Middle frontal gyrus (tissue), 1 donor: Measurements from ENCODE around the gene KCNAB1.

Source experiments
- DNase-seq: peaks from one replicate; pipeline ENCODE4 v3.0.0-alpha.2; 2015; ENCODE audit warnings: low spot score; ENCODE audit errors: extremely low spot score

The KCNAB1 gene

DNA sequence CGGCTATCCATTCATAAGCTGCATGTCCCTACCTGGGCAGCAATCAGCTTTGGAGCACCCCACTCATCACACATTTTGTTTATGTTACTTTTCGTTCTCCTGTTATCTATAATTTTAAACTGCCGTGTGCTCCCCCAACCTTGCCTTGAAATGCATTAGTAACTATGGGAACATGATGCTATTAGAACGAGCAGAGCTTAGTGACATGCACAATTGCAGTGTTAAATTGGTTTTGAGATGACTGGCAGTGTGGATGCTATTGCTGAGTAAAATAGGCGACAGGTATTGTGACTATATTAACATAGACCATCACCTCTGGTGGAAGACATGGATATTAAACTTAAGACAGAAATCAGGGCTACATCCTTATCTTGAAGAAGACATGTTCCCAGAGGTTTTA lies 191.6 kb downstream of the KCNAB1 start:
- no peak for DNase-seq

DNA sequence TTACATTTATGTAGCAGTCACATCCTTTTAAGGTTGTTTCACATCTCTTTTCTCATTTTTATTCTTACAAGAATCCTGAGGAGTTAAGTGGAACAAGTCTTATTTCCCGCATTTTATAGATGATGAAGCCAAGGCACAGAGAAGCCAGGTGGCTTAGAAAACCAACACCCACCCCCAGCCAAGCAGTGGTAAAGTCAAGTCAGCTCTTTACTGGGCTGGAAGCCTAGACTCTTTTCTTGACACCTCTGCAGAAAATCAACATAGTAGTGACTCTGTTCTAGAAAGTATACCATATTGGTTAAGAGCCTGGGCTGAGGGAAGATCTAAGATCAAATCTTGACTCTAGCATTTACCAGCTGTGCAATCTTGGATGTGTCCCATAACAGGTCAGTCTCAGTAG lies 195.7 kb downstream of the KCNAB1 start:
- DNase-seq = no peak

DNA sequence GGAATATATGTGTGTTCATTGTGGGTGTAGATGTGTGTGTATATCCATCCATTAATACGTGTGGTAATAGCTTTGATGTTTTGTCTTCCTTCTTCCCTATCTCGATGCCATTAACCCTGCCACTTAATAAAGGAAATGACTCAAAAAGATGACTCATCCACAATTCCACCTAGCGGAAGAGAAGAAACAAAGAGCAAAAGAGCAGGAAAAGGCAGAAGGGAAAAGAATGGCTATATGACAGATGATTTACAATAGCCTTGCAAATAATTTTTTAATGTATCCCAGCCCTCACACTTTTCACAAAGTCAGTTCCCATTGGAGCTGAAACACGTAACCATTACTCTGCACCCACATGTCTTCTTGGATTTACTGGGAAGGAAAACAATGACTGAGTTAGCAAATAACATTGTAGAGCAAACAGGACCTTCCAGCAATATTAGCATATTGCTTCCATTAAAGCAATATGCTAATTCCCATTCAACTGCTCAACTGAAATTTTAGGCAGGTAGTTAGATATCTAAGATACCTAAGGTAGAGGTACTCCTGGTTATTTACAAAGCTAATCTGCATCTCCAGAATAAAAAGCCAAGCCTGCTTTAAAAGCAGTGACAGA lies 197.2 kb downstream of the KCNAB1 start:
- DNase-seq = no peak

DNA sequence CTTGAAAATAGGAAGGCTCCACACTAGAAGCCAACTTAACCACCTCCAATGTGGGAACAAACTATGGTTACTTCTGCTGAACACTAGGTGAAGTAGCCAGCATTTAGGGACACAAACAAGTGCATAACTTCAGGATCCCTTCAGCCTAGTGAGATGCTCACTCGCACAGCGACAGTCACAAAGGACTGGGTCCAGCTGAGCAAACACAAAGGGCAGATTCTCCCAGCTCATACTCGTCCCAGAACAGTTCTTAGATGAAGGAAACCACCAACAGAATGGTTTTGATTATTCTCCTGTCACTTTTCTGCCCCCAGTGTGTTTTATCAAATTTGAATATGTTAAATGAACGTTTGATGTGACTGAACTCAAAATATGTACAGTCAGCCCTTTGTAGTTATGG lies 201.6 kb downstream of the KCNAB1 start:
- DNase-seq = no peak

DNA sequence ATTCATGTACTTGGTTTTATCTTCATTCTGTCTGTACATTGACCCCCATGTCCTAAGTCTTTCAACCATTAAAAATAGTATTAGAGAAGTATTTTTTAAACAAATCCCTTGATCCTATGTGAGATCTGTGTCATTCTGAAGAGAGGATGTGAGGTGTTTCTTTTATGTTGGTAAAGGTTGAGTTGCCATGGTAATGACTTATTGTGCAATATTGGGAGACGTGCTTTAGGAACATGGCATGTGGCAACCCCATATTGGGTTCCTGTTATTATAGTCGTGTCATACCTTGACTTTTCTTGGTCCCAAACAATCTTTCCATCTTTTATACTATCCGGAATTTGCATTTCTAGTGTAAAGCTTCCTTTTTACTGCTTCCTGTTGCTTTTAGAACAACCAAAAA lies 203.1 kb downstream of the KCNAB1 start:
- no peak for DNase-seq

DNA sequence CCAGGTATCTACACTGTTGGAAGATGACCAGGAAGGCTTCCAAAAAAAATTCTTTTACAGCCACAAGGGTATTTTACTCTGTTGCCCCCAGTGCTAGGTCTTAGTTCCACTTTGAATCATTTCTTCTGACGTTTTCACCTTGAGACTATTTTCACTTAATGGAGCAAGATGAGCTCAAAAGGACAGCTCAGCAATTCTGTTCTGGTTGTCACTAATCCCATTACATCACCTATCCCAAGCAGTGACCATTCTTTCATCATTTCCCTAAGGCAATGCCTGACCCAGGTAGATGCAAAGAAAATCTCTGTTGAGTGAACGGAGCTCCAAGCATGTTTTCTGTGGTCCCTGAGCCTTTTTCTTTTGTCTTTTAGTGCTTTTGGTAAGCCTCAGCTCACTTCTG lies 210.0 kb downstream of the KCNAB1 start:
- no peak for DNase-seq

DNA sequence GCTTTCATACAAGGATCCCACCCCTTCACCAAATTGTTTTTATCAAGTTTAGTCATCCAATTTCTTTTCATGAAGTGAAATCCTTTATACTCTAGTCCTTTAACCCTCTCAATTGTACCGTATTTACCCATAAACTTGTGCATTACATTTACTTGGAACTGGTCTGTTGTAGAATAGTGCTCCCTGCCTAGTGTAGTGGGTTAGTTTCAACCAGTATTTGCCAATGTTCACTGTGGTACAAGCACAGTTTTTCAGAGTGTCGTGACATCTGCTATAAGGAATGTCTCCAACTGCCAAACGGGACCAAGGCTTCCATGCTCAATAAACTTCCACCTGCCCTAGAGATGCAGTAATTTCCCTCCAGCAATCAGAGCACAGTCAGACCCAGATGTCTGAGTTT lies 211.9 kb downstream of the KCNAB1 start:
- no peak for DNase-seq

DNA sequence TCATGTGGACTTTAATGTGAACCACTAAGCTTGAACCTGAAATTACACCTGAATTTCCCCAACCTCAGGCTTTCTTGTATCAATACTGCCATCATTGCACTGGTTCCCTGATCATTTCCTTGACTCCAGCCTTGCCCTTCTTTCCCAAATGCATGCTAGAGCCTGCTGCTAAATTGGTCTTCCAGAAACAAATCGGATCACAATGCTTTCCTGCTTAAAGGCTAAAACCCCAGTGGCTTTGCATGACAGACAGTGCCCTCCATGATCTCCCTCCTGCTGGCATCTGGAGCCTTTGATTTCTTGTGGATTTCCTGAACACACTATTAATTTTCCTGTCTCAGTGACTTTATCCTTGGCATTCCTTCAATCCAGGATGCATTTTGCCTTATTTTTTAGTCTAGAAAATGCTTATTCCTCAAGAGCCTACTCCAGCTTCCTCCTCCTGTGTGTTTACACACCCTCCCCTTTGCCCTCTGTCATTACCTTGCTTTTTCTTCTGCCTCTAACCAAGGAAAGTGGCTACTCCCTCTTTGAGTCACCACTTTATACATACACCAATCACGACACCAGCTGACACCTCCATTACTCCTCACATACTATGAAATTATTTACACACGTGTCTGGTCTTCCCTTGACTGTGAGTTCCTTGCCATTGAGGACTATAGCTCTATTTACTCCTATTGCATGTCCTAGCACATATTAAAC lies 214.6 kb downstream of the KCNAB1 start:
- no peak for DNase-seq

DNA sequence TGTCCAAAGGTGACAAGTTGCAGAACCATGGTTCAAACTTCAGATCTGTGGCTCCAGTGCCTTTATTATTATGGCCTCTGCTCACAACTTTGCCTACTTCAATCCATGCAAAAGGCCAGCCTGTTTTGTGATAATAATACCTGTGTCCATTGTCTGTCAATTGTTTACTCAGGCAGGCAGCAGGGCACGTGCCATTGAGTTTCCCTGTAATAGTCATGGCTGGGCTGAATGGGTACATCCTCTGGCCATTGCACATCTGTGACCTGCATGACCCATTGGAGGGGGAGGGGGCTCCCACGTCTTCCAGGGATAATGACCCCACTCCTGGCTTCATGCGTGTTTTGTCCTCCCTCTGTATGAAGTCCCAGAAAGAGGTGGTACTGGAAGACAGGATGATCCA lies 219.1 kb downstream of the KCNAB1 start:
- DNase-seq = no peak

DNA sequence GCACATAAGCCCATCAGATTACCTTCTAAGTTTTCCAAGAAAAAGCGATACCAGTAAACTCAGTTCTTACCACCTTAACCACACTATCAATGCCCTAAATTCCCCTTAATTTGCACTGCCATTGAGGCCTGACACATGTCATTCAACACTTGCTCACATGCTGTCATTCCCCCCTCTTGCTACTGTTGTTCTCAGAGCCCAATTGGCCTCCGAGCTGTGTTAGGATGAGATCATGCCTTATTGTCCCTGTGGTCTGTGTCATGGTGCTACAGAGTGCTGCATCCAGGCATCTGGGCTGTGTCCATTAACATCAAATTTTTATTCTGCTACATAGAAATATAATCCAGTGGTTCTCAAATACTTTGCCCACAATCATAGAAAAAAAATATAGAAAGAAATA lies 221.0 kb downstream of the KCNAB1 start:
- no peak for DNase-seq

DNA sequence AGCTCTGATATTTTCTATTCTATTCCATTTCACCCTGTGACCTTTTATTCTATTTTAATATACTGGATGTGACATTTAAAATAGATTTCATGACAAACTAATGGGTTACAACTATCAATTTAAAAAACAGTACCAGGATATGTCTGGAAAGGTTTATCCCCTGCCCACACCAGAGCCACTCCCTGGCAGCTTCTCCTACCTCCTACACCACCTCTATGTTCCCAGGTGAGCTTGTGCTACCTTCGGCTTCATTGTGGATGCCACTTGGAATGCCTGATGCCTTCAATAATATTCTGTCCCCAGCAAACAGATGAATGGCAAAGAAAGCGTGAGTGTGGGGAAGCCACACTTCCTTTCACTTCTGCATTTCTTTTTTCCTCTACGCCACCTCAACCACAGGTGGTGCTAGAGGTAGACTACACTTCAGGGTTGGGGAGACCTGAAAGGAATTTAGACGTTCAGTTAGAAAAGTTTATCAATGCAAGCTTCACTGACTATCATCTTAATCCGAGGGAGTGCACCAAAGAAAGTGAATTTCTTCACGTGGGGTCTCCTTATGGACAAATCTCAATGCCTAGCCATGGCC lies 221.5 kb downstream of the KCNAB1 start:
- DNase-seq = no peak

DNA sequence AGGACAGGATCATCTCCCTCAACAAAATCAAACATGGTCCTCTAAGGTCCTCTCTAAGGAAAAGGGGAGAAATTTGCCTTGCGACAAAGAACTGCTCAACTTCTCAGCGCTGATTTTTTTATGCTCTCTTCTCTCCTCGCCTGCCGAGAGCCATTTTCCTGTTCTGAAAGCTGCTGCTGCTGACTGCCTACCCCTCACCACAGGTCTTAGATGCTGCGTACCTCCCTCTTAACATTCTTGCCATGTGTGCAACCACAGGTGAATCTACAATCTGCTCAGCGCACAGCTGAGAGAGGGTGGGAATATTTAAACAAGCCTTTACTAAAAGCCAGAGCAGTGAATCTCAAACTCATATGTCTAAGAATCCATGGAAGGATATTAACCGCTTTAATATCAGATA lies 223.8 kb downstream of the KCNAB1 start:
- no peak for DNase-seq

DNA sequence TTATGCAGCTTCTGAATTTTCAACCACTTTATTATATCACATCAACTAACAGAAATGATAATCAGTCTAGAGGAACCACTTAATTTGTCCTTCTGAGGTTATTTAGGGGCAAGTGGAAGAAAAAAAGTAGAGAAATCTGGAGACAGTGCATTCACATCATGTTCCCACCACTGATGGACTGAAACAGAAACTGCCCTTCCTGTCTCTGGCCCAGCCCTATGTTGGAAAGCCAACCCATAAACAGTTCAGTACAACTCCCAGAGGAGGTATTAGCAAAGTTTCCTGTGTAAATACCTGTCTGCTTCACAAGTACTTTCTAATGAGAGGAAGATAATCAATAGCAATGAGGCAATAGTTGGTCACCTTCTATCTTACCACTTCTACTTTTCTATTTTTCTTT lies 228.7 kb downstream of the KCNAB1 start:
- DNase-seq = no peak

DNA sequence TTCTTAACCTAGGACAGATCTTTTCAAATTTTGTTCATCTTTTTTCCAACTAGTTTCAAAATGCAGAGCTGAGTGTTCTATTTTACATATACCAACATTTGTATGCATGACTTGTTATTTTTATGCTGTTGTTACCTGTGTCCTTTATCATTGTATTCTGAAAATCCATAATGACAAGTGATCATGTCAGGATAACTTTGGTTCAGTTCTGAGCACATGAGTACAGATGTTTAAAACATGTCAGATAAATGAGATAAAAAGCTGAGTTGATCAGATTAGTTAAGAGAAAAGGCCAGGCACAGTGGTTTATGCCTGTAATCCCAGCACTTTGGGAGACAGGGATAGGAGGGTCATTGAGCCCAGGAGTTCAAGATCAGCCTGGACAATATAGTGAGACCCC lies 229.6 kb downstream of the KCNAB1 start:
- no peak for DNase-seq

DNA sequence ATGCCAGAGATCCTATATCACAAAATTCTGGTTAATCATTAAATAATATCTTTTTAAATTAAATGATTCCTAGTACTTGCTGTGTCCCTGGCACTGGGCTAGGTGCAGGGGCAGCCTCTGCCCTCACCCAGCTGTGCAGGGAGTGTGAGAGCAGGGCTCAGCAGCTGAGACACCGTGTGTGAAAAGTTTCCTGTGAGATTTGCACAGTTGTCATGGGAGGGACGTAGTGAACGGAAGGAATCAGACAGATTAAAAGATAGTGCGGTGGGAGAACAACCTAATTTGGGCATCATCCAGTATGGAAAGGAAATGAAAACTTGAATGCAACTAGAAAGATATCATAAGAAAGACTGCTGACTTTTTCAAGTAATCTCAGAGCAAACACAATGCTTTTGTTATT lies 230.4 kb downstream of the KCNAB1 start:
- DNase-seq = no peak

DNA sequence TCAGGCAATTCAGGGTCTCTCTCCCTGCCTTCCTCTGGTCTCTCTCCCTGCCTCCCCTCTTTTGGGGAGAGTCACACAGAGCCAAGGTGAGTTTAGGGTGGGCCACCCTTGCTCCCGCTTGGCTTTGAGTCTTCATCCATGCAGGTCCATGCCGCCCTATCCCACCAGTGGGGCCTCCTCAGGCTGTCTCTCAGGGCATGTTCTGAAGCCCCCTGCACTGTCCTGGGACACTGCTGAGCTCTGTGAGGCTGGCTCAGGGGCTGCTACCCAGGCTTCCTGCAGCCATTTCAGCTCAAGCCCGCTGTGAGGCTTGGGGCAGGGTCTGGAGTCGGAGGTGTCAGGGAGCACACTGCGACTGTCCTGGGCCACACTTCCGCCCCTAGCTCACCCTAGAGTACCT lies 231.4 kb downstream of the KCNAB1 start:
- no peak for DNase-seq

DNA sequence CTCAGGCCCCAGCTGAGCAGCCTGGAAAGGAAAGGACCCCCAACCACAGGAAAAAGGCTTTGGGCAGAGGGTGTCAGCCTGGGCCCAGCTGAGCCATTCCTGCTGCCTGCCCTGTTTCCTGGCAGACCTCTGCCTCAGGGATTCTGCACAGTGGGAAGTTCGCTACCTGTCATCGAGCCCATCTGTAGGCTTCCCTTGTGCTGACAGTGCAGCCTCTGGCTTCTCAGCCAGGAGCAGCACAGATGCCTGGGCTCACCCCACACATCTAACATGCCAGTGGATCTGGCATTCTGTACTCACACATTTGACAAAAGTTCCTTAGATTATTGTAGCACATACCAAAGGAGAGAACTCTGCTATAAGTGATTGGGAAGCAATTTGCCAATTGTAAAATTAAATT lies 232.3 kb downstream of the KCNAB1 start:
- no peak for DNase-seq

DNA sequence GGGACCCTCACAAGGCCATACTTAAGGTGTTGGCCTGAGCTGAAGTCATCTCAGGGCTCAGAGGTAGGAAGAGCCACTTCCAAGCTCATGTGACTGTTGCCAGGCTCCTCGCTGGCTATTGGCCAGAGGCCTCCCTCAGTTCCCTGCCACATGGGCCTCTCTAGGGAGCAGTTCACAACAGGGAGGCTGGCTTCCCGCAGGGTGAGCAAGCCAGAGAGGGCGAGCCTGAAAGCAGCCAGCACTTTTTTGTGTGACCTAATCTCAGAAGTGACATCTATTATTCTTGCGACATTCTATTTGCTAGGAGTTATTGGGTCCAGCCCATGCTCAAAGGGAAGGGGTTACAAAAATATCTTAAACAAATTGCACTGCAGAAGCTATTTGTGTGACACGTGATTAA lies 233.2 kb downstream of the KCNAB1 start:
- no peak for DNase-seq

DNA sequence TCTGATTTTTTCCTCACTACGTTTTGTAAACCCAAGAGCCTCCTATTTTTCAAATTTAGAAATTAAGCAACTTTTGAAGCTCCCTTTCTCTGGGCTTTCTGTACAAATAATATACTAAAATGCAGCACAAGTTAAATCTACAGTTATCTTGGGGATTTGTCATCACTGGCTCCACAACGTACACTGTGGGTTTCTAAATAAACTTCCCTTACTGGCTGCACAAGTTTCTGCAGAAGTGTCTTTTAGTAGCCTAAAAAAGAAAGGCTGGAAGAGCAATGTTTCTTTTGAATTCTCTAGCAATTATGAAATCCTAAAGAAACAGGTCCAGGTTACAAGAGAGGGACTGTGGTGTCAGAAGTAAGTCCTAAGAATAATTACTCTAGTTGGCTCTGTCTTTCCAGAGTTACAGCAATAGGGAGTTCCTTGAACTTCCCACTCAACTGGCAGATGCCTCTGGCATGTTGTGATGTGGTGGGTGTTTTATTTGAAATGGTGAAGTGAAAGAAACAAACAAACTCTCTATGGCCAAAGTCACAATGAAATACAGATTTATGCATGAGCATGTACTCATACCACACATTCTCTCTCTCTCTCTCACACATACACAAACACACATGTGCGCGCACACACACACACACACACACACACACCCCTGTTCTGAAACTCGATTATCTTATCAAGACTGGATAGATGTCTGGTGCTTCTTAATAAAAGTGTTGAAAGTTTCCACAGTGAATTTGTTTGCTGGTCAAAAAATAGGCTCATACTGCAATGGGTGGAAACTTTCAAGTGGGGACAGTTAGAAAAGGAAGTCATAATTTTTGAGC lies 236.4 kb downstream of the KCNAB1 start:
- DNase-seq = no peak

DNA sequence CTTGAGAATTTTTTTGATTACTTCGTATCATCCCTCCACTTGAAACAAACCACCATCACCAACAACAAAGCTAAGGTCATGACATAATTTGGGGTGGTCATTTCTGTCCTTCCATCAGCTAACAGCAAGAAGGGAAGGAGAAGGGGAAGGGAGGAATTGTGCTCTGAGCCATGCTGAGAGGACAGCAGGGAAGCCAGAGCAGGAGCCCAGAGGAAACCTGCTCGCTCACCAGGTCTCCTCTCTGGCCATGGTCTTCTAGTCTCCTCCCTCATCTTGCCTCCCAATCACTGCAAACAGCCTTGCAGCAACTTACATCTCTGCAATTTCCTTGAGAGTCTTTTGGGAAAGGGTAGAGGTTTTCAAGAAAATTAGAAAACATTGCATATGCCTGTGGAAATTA lies 237.9 kb downstream of the KCNAB1 start:
- no peak for DNase-seq

DNA sequence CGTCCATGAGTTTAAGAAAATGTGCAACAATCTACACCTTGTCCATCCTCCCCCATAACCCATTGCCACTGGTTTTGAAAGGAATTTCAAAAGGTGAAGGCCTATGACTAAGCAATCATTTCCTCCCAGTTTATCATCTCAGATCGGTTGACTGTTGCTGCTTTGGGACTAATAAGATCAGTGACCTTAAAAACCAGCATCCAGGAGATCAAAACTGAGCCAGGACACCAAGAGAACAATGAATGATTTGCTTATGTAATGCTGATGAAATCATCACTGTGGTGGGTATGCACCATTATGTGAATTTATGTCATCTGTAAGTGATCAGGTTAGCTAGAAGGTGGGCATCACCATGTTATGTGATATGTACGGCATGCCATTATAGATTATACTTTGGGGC lies 239.0 kb downstream of the KCNAB1 start:
- DNase-seq = no peak

DNA sequence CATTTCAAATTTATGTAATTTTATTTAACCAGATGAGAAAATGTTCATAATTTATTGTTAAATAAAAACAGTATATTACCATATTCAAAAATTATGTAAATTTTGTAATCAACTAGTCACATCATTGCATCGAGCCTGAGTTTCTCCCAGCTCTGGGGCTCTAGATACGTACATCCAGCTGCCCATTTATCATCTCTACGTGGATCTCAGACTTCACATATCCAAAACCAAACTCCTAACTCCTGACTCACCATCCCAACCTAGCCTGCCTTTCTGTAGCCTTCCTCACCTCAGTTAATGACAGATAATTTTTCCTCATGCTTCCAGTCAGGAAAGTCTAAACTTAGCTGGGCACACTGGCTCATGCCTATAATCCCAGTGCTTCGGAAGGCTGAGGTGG lies 239.7 kb downstream of the KCNAB1 start:
- DNase-seq = no peak
